HepG2 (cell line): ENCODE measurements around the gene FAM222A. TPM values are rescaled to one million over a fixed set of nuclear protein-coding genes. Genes with fewer than 3 reads are reported as not detected.

Experiments
- ATAC-seq: fragments of 200-7000 bp; cut with Tn5 transposase; 3 replicates; pipeline ENCODE4 v1.9.1; 2020; ENCODE audit warnings: mild to moderate bottlenecking, moderate library complexity
- BruUV-seq: library from RNA; stranded (reverse); fragments of 400-500 nt; replicated peaks from 2 replicates; lab custom pipeline; 2021; lab: Mats Ljungman, UMichigan
- CTCF ChIA-PET: fragments of 300-600 bp; formaldehyde crosslinking; extraction: SDS; loops from one replicate; lab custom pipeline; 2021; ENCODE audit warnings: low total read pairs, inconsistent platforms, low intra/inter-chr PET ratio; lab: Yijun Ruan, JAX
- POLR2A ChIA-PET: fragments of 350-600 bp; sonication (Branson Sonifier 250); formaldehyde crosslinking; loops from one replicate; lab custom pipeline; 2020; ENCODE audit warnings: antibody characterized with exemption, inconsistent platforms; lab: Yijun Ruan, JAX
- DNase-seq: peaks from one replicate; pipeline ENCODE4 v3.0.0-alpha.2; 2015; ENCODE audit warnings: low spot score
- FAIRE-seq: peaks from 3 replicates; lab custom pipeline; 2011; peaks lifted over from hg19 to GRCh38; lab: Jason Lieb, UNC
- H2AFZ ChIP-seq: one replicate; pipeline ENCODE4 v1.6.1; 2011; ENCODE audit warnings: low read length, inconsistent platforms
- H3K27ac ChIP-seq: fragments of 300-600 bp; 3 replicates; pipeline ENCODE4 v1.8.0; 2011; ENCODE audit warnings: mixed run types, mild to moderate bottlenecking, mixed read lengths, low read length, inconsistent platforms; ENCODE audit not compliant: insufficient read depth; ENCODE audit errors: extremely low read length
- H3K27me3 ChIP-seq, 2 experiments: fragments of 200-600 bp in 1 of 2; 2 replicates in 1 of 2; 3 replicates in 1 of 2; pipeline versions ENCODE4 v1.6.0 to v1.8.0; 2011; ENCODE audit warnings: low read length in 2 of 2, mild to moderate bottlenecking in 2 of 2, moderate library complexity in 2 of 2, inconsistent platforms in 1 of 2; ENCODE audit not compliant: insufficient read depth in 2 of 2, control insufficient read depth in 1 of 2
- H3K36me3 ChIP-seq, 2 experiments: fragments of 200-600 bp in 1 of 2; replicated peaks in 1 of 2; 2 replicates in 1 of 2; 3 replicates in 1 of 2; pipeline versions ENCODE4 v1.5.1 to v1.8.0; 2011; ENCODE audit warnings: low read length in 2 of 2, inconsistent platforms in 1 of 2; ENCODE audit not compliant: insufficient read depth in 2 of 2, control insufficient read depth in 1 of 2
- H3K4me1 ChIP-seq: 2 replicates; pipeline ENCODE4 v1.5.1; 2012; ENCODE audit warnings: low read length, inconsistent platforms; ENCODE audit not compliant: insufficient read depth
- H3K4me2 ChIP-seq: 2 replicates; pipeline ENCODE4 v1.6.0; 2011; ENCODE audit warnings: low read depth, low read length, inconsistent platforms
- H3K4me3 ChIP-seq, 3 experiments: fragments of 200-600 bp in 1 of 3; sonication (generic), shearing (Covaris generic) in 1 of 3; replicated peaks in 1 of 3; 2 replicates each; pipeline ENCODE4 v1.5.1; 2011 to 2016; ENCODE audit warnings: low read length in 3 of 3, inconsistent platforms in 2 of 3, low read depth in 2 of 3, mild to moderate bottlenecking in 2 of 3, control low read depth in 1 of 3, mixed read lengths in 1 of 3; ENCODE audit not compliant: insufficient read depth in 1 of 3
- H3K79me2 ChIP-seq: one replicate; pipeline ENCODE4 v1.6.1; 2011; ENCODE audit warnings: low read length, inconsistent platforms; ENCODE audit not compliant: insufficient read depth
- H3K9ac ChIP-seq: 2 replicates; pipeline ENCODE4 v1.6.0; 2011; ENCODE audit warnings: mild to moderate bottlenecking, low read depth, low read length, inconsistent platforms; ENCODE audit not compliant: insufficient read depth
- H3K9me3 ChIP-seq: 2 replicates; pipeline ENCODE4 v1.5.1; 2012; ENCODE audit warnings: mild to moderate bottlenecking, low read length
- H4K20me1 ChIP-seq: 2 replicates; pipeline ENCODE4 v1.6.0; 2011; ENCODE audit warnings: inconsistent platforms, mild to moderate bottlenecking, low read length, moderate library complexity; ENCODE audit not compliant: insufficient read depth
- BRF2 ChIP-seq: sonication (generic); formaldehyde crosslinking; IDR thresholded peaks from 2 replicates; pipeline ENCODE4 v1.8.1; 2022; ENCODE audit warnings: mild to moderate bottlenecking, missing genetic modification reagents
- HINFP ChIP-seq: sonication (generic); formaldehyde crosslinking; IDR thresholded peaks from 2 replicates; pipeline ENCODE4 v1.4.0; 2020; ENCODE audit warnings: low read depth, mild to moderate bottlenecking, missing genetic modification reagents
- HNRNPL ChIP-seq: fragments of 200-400 bp; formaldehyde crosslinking; IDR thresholded peaks from 2 replicates; pipeline ENCODE4 v1.6.1; 2017; ENCODE audit warnings: mild to moderate bottlenecking, low read depth, low read length
- NBN ChIP-seq: fragments of 450-650 bp; conservative IDR thresholded peaks from 2 replicates; pipeline ENCODE4 v1.6.1; 2017
- RAD21 ChIP-seq: fragments of 450-650 bp; formaldehyde crosslinking; IDR thresholded peaks from 2 replicates; pipeline ENCODE4 v1.5.0; 2020; ENCODE audit warnings: mild to moderate bottlenecking
- RFX1 ChIP-seq: fragments of 450-650 bp; IDR thresholded peaks from 2 replicates; pipeline ENCODE4 v1.6.1; 2017
- RFX5 ChIP-seq: IDR thresholded peaks from 2 replicates; pipeline ENCODE4 v1.6.1; 2011; ENCODE audit warnings: low read depth, low read length, improper control_type of control experiment
- STAG1 ChIP-seq: sonication (generic); formaldehyde crosslinking; IDR thresholded peaks from 2 replicates; pipeline ENCODE4 v1.4.0; 2020; ENCODE audit warnings: missing genetic modification reagents
- ZFP62 ChIP-seq: sonication (generic); formaldehyde crosslinking; IDR thresholded peaks from 2 replicates; pipeline ENCODE4 v1.4.0; 2020; ENCODE audit warnings: missing genetic modification reagents
- ZNF12 ChIP-seq: sonication (generic); formaldehyde crosslinking; IDR thresholded peaks from 2 replicates; pipeline ENCODE4 v1.5.0; 2020; ENCODE audit warnings: missing genetic modification reagents
- ZNF225 ChIP-seq: sonication (generic); formaldehyde crosslinking; IDR thresholded peaks from 2 replicates; pipeline ENCODE4 v1.4.0; 2020; ENCODE audit warnings: mild to moderate bottlenecking, missing genetic modification reagents
- ZNF329 ChIP-seq: sonication (generic); formaldehyde crosslinking; IDR thresholded peaks from 2 replicates; pipeline ENCODE4 v1.9.0; 2021; ENCODE audit warnings: low read depth, mild to moderate bottlenecking, missing genetic modification reagents
- ZNF746 ChIP-seq: sonication (generic); formaldehyde crosslinking; IDR thresholded peaks from 2 replicates; pipeline ENCODE4 v1.8.0; 2022; ENCODE audit warnings: mild to moderate bottlenecking, missing genetic modification reagents
- ZNF766 ChIP-seq: sonication (generic); formaldehyde crosslinking; IDR thresholded peaks from 2 replicates; pipeline ENCODE4 v1.5.0; 2020; ENCODE audit warnings: missing genetic modification reagents, borderline replicate concordance
- ZUFSP ChIP-seq: sonication (generic); formaldehyde crosslinking; IDR thresholded peaks from 2 replicates; pipeline ENCODE4 v1.9.0; 2021; ENCODE audit warnings: missing genetic modification reagents, mild to moderate bottlenecking, borderline replicate concordance
- WGBS: methylation state at CpG from one replicate; pipeline ENCODE4 v1.1.6; 2017; ENCODE audit warnings: low lambda C conversion rate; 5-methylcytosine and 5-hydroxymethylcytosine counted together
- in situ Hi-C: cut with HindIII; loops from 2 replicates; pipeline ENCODE4 v1.10.0; 2017; ENCODE audit warnings: low pct_unique_long_range_greater_than_20kb; ENCODE audit not compliant: extremely low pct_ligation_motif_present
- intact Hi-C: fragments of 100-400 bp; cut with micrococcal nuclease; formaldehyde crosslinking; loops from one replicate; pipeline ENCODE4 v1.10.0; 2022; ENCODE audit not compliant: unreplicated experiment
- polyA plus RNA-seq, 8 experiments: library from polyadenylated mRNA; depleted of rRNA in 3 of 8; stranded (reverse) in 7 of 8; unstranded in 1 of 8; fragments of >200 nt; fragmentation: Illumina TruSeq in 4 of 8; extraction: Trizol in 4 of 8; gene quantifications; 2 replicates each; pipeline versions ENCODE4 v1.2.1 to v1.2.3, GENCODE V29; 2011 to 2016; ENCODE audit warnings: low read depth in 4 of 8, missing spikeins in 1 of 8, mixed read lengths in 1 of 8; ENCODE audit not compliant: insufficient read depth in 1 of 8
- total RNA-seq, 5 experiments: library from RNA; depleted of rRNA; stranded (reverse); fragments of >200 nt; fragmentation: Illumina TruSeq; extraction: Trizol; gene quantifications; 2 replicates each; pipeline ENCODE4 v1.2.3, GENCODE V29; 2016; ENCODE audit warnings: low read depth in 1 of 5

Gene FAM222A
- total and polyA plus RNA-seq, 2 of the 13 experiments (the other 11 are each of a cell fraction or from before 2014, with no cell fraction given) = 2.7 to 9.6 TPM

- ATAC-seq = peak; percentile 23; the same call in 1 of the 3 replicates
- in situ Hi-C loops (no loop called here), intact Hi-C loops (no loop called here)
- WGBS = 7% methylated on average over 2 of the region's 7 CpGs
- no peak overlapping the region for H3K9ac ChIP-seq
- H3K27me3 ChIP-seq = peaks cover 1 to 21% of the 10 kb centered on the region in 2 experiments; a peak in 2 of 5 replicates
- H2AFZ ChIP-seq = no peak overlapping the region
- H4K20me1 ChIP-seq = no peaks in the 10 kb centered on the region
- no peaks in the 10 kb centered on the region for H3K79me2 ChIP-seq
- no peak for TF ChIP-seq ZNF12 (CRISPR knock-in tag)
- no peak for TF ChIP-seq BRF2 (CRISPR knock-in tag)
- no peak for TF ChIP-seq ZNF766 (CRISPR knock-in tag)
- no peak for TF ChIP-seq ZNF225 (CRISPR knock-in tag)
- TF ChIP-seq NBN = no peak
- H3K4me1 ChIP-seq = peaks cover 23% of the 10 kb centered on the region
- no peak overlapping the region for H3K4me3 ChIP-seq
- no TSS peak for BruUV-seq
- ChIA-PET CTCF (no interaction called here), POLR2A (no interaction called here)
- DNase-seq = no peak
- no peak for FAIRE-seq
- no peaks in the 10 kb centered on the region for H3K36me3 ChIP-seq
- H3K4me2 ChIP-seq = no peak overlapping the region
- H3K9me3 ChIP-seq = no peaks in the 10 kb centered on the region
- no peak overlapping the region for H3K27ac ChIP-seq
Measured at GRCh38 chr12:109678719-109679118, 34.9 kb upstream of the FAM222A start.

- no peaks in the 10 kb centered on the region for H4K20me1 ChIP-seq
- in situ Hi-C loops (no loop called here), intact Hi-C loops (no loop called here)
- H3K9ac ChIP-seq = no peak overlapping the region
- no peak overlapping the region for H3K27ac ChIP-seq
- no peaks in the 10 kb centered on the region for H3K36me3 ChIP-seq
- H3K27me3 ChIP-seq = peaks cover 1 to 17% of the 10 kb centered on the region in 2 experiments; a peak in 2 of 5 replicates
- ATAC-seq (no peak), FAIRE-seq (no peak), DNase-seq (no peak)
- H3K79me2 ChIP-seq = no peaks in the 10 kb centered on the region
- ChIA-PET POLR2A (interaction anchor here (1.2 kb wide), 1 partner anchor 82 kb away, joined by 3 read pairs; no protein-coding TSS in a partner anchor), CTCF (no interaction called here)
- H3K4me3 ChIP-seq = no peak overlapping the region
- H3K9me3 ChIP-seq = no peaks in the 10 kb centered on the region
- 60% methylated on average over 8 of the region's 8 CpGs for WGBS
- peaks cover 23% of the 10 kb centered on the region for H3K4me1 ChIP-seq
- no peak overlapping the region for H2AFZ ChIP-seq
- H3K4me2 ChIP-seq = no peak overlapping the region
- no TSS peak for BruUV-seq
- no peak for TF ChIP-seq ZNF746 (CRISPR knock-in tag)
- no peak for TF ChIP-seq ZNF329 (CRISPR knock-in tag)
- no peak for TF ChIP-seq HNRNPL
- no peak for TF ChIP-seq RAD21
- TF ChIP-seq RFX5 = no peak
- TF ChIP-seq RFX1 = no peak
- no peak for TF ChIP-seq ZFP62
- TF ChIP-seq STAG1 (CRISPR knock-in tag) = no peak
- TF ChIP-seq HINFP = no peak
- no peak for TF ChIP-seq ZUFSP (CRISPR knock-in tag)
Measured at GRCh38 chr12:109679501-109680263, 33.9 kb upstream of the FAM222A start.
